Right lobe of liver (tissue), 4 donors: Measurements from ENCODE around the gene KDM2B.

Source experiments
- POLR2A ChIP-seq: fragments of 450-650 bp; IDR thresholded peaks from one replicate; pipeline ENCODE4 v1.6.1; 2017; ENCODE audit warnings: antibody characterized with exemption, mild to moderate bottlenecking
- TF ChIP-seq, protein P1 (sequence below), 4 donors: fragments of 200-600 bp in 3 of 4; fragments of 450-650 bp in 1 of 4; IDR thresholded peaks; one replicate each; pipeline versions ENCODE4 v1.5.1 to v1.8.0; 2016 to 2022; ENCODE audit warnings: antibody characterized with exemption in 4 of 4, mild to moderate bottlenecking in 2 of 4
- donor health status: DM: no; HTN: no; CAD: no.
- donor health status: DM: no; HTN: no; CAD: no.
- donor health status: DM: no; HTN: yes; CAD: no.

DNA sequence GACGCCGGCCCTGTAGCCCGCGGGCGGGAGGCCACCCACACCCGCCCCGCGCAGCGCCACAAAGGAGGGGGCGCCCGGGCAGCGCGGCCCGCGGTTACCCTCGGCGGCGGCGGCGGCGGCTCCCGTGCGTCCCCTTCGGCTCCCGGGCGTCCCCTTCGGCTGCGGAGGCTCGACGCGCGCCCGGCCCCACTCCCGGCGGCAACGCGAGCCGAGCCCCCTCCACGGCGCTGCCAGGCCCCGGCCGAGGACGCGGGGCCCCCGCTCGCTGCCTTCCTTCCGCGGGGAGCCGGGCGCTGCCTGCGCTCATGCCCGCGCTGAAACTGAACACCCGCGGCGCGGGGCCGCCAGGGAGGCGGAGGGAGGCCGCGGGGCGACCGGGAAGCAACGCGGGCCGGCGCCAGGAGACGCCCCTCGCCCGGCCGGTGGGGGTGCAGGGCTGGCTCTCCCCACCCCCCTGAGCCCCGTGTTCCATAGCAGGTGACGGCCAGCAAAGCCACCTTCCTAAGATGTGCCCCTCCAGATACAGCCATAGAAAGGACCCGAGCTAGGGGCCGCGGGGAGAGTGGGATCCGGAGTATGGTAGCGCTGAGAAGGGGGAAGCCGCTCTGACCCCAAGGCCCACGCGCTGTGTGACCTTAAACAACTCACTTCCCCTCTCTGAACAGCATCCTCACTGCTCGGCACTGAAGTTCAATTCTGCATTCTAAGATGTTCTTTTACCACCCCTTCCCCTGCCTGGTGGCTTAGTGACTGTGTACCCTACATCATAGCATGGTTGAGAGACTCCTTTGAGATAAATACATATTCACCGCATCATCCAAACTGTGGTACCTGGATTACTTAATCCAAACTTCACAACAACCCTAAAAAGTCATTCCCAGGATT, 42.8 kb downstream of the KDM2B start:
- TF ChIP-seq, protein P1, sequence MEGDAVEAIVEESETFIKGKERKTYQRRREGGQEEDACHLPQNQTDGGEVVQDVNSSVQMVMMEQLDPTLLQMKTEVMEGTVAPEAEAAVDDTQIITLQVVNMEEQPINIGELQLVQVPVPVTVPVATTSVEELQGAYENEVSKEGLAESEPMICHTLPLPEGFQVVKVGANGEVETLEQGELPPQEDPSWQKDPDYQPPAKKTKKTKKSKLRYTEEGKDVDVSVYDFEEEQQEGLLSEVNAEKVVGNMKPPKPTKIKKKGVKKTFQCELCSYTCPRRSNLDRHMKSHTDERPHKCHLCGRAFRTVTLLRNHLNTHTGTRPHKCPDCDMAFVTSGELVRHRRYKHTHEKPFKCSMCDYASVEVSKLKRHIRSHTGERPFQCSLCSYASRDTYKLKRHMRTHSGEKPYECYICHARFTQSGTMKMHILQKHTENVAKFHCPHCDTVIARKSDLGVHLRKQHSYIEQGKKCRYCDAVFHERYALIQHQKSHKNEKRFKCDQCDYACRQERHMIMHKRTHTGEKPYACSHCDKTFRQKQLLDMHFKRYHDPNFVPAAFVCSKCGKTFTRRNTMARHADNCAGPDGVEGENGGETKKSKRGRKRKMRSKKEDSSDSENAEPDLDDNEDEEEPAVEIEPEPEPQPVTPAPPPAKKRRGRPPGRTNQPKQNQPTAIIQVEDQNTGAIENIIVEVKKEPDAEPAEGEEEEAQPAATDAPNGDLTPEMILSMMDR (IDR thresholded peaks at IDR 0.05): no peak
- no peak for TF ChIP-seq POLR2A
